Testis (tissue), 3 donors: Measurements from ENCODE around the gene C18orf54. TPM values are rescaled to one million over a fixed set of nuclear protein-coding genes. Genes with fewer than 3 reads are reported as not detected.
"Not testable (repeated sequence)": the region's sequence is repeated elsewhere in the genome, so short reads cannot be mapped to it uniquely, and the experiment has no call there.

ENCODE experiments used
- DNase-seq: peaks from one replicate; pipeline ENCODE4 v3.0.0-alpha.2; 2019
- H3K27ac ChIP-seq, 2 donors: fragments of 200-600 bp; sonication (generic); one replicate each; pipeline ENCODE4 v1.5.1; 2019
- H3K27me3 ChIP-seq: fragments of 200-600 bp; sonication (generic); one replicate; pipeline ENCODE4 v1.5.1; 2019
- H3K36me3 ChIP-seq: fragments of 200-600 bp; sonication (generic); one replicate; pipeline ENCODE4 v1.5.1; 2017; ENCODE audit warnings: low read depth; ENCODE audit errors: missing control alignments
- H3K4me1 ChIP-seq: fragments of 200-600 bp; sonication (generic); one replicate; pipeline ENCODE4 v1.5.1; 2019
- H3K4me3 ChIP-seq, 2 donors: fragments of 200-600 bp; sonication (generic); one replicate each; pipeline ENCODE4 v1.5.1; 2017 to 2019
- H3K9me3 ChIP-seq: fragments of 200-600 bp; sonication (generic); one replicate; pipeline ENCODE4 v1.5.1; 2017
- CTCF ChIP-seq, 3 experiments: fragments of 450-650 bp in 2 of 3; fragments of 200-600 bp in 1 of 3; sonication (generic) in 1 of 3; IDR thresholded peaks; one replicate each; pipeline ENCODE4 v1.5.1; 2016 to 2019; ENCODE audit warnings: antibody characterized with exemption in 3 of 3, mild to moderate bottlenecking in 2 of 3, moderate library complexity in 1 of 3
- POLR2A ChIP-seq: fragments of 450-650 bp; IDR thresholded peaks from one replicate; pipeline ENCODE4 v1.6.1; 2017; ENCODE audit warnings: antibody characterized with exemption, mild to moderate bottlenecking, moderate library complexity
- WGBS, 2 donors: methylation state at CpG; one replicate each; pipeline ENCODE4 v1.1.5; 2018; 5-methylcytosine and 5-hydroxymethylcytosine counted together
- intact Hi-C: fragments of 100-400 bp; cut with DNase I; formaldehyde crosslinking; loops from one replicate; pipeline ENCODE4 v1.15.1; 2023; ENCODE audit warnings: low total_unique reads
- polyA plus RNA-seq: library from polyadenylated mRNA; stranded (reverse); fragments of 350-450 nt; fragmentation: Illumina TruSeq; extraction: RNeasy Lipid Tissue Mini Kit (QIAGEN cat#74804); gene quantifications from one replicate; pipeline ENCODE4 v1.2.3, GENCODE V29; 2014; ENCODE audit warnings: low read depth, low replicate concordance; ENCODE audit not compliant: insufficient read depth
- total RNA-seq, 2 donors: library from RNA; depleted of rRNA; stranded (reverse); fragments of >200 nt; gene quantifications; one replicate each; pipeline ENCODE4 v1.2.3, GENCODE V29; 2016

Gene C18orf54
- total and polyA plus RNA-seq, 3 donors from 2014 or later, result 11.7 to 18.2 (median 16.0) TPM

GRCh38 chr18:54378057-54378456, 20.4 kb downstream of the C18orf54 start:
- 92 to 96% methylated on average over 4 of the region's 4 CpGs for WGBS, 2 donors
- no peaks in the 10 kb centered on the region for H3K27me3 ChIP-seq
- intact Hi-C loops, result no loop called here

DNA sequence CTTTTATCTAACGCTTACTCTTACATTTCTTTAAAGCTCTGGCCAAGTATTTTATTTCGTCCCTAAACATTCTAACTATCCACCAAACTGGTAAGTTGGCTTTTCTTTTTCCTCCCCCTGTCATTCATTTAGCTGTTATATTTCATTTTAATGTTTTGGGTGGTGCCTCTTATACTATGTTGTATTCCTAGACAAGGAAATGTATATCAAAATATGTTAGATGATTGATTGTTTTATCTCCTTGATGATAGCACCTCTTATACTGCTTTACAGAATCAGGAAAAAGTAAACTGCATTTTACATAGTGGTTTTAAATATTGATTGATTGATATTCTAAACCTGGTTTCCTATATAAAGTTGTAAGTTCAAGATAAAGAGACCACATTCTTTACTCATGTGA, 23.9 kb downstream of the C18orf54 start:
- TF ChIP-seq POLR2A, result no peak
- TF ChIP-seq CTCF (IDR thresholded peaks at IDR 0.05), result no peak
- Histone ChIP-seq H3K27ac (no peak overlapping the region), H3K9me3 (no peaks in the 10 kb centered on the region), H3K27me3 (no peaks in the 10 kb centered on the region), H3K4me3 (no peak overlapping the region), H3K4me1 (no peaks in the 10 kb centered on the region), H3K36me3 (no peaks in the 10 kb centered on the region)
- 62 to 89% methylated on average over 2 of the region's 2 CpGs for WGBS, 2 donors
- intact Hi-C loops, result no loop called here
- no peak for DNase-seq

More at GRCh38 chr18:54378057-54378456, 20.4 kb downstream of the C18orf54 start:
- Histone ChIP-seq H3K4me1 (no peaks in the 10 kb centered on the region), H3K4me3 (no peak overlapping the region), H3K9me3 (no peaks in the 10 kb centered on the region), H3K27ac (no peak overlapping the region), H3K36me3 (no peaks in the 10 kb centered on the region)
- TF ChIP-seq CTCF (IDR thresholded peaks at IDR 0.05) (no peak), POLR2A (no peak)
- no peak for DNase-seq

GRCh38 chr18:54382076-54382475, 24.4 kb downstream of the C18orf54 start:
- no peak for DNase-seq
- no peaks in the 10 kb centered on the region for H3K27me3 ChIP-seq
- WGBS, 2 donors, result 83 to 86% methylated on average over 3 of the region's 3 CpGs
- intact Hi-C loops, result no loop called here
- H3K36me3 ChIP-seq, result no peaks in the 10 kb centered on the region
- H3K4me1 ChIP-seq, result no peaks in the 10 kb centered on the region
- H3K9me3 ChIP-seq, result no peaks in the 10 kb centered on the region
- TF ChIP-seq POLR2A (no peak), CTCF (IDR thresholded peaks at IDR 0.05) (no peak)
- no peak overlapping the region for H3K4me3 ChIP-seq
- no peak overlapping the region for H3K27ac ChIP-seq

GRCh38 chr18:54382733-54383252, 25.1 kb downstream of the C18orf54 start:
- TF ChIP-seq POLR2A (no peak), CTCF (IDR thresholded peaks at IDR 0.05) (no peak)
- no peaks in the 10 kb centered on the region for H3K27me3 ChIP-seq
- H3K27ac ChIP-seq, result no peak overlapping the region
- intact Hi-C loops, result no loop called here
- no peaks in the 10 kb centered on the region for H3K9me3 ChIP-seq
- no peak overlapping the region for H3K4me3 ChIP-seq
- no peaks in the 10 kb centered on the region for H3K4me1 ChIP-seq
- 84 to 87% methylated on average over 8 of the region's 8 CpGs for WGBS, 2 donors
- no peak for DNase-seq
- H3K36me3 ChIP-seq, result no peaks in the 10 kb centered on the region

GRCh38 chr18:54386043-54386442, 28.3 kb downstream of the C18orf54 start:
- TF ChIP-seq CTCF (IDR thresholded peaks at IDR 0.05) (no peak), POLR2A (no peak)
- Histone ChIP-seq H3K27ac (no peak overlapping the region), H3K36me3 (no peaks in the 10 kb centered on the region), H3K4me3 (no peak overlapping the region), H3K27me3 (no peaks in the 10 kb centered on the region), H3K4me1 (no peaks in the 10 kb centered on the region), H3K9me3 (no peaks in the 10 kb centered on the region)
- no peak for DNase-seq
- intact Hi-C loops, result no loop called here
- WGBS, 2 donors, result 79 to 88% methylated on average over 4 of the region's 4 CpGs

- H3K9me3 ChIP-seq, H3K27ac ChIP-seq, DNase-seq, H3K4me1 ChIP-seq, H3K27me3 ChIP-seq, H3K4me3 ChIP-seq, intact Hi-C loops, H3K36me3 ChIP-seq: not testable (repeated sequence)
- WGBS, 2 donors, result 92 to 94% methylated on average over 18 to 23 of the region's 23 CpGs
Measured at GRCh38 chr18:54386800-54387495, 29.2 kb downstream of the C18orf54 start.
